NCI-H774 (cell line): ENCODE results near the gene HBEGF.

Experiments used
- DNase-seq: peaks from one replicate; lab custom pipeline; 2025; lab: John Stamatoyannopoulos, UW

Gene HBEGF

DNA sequence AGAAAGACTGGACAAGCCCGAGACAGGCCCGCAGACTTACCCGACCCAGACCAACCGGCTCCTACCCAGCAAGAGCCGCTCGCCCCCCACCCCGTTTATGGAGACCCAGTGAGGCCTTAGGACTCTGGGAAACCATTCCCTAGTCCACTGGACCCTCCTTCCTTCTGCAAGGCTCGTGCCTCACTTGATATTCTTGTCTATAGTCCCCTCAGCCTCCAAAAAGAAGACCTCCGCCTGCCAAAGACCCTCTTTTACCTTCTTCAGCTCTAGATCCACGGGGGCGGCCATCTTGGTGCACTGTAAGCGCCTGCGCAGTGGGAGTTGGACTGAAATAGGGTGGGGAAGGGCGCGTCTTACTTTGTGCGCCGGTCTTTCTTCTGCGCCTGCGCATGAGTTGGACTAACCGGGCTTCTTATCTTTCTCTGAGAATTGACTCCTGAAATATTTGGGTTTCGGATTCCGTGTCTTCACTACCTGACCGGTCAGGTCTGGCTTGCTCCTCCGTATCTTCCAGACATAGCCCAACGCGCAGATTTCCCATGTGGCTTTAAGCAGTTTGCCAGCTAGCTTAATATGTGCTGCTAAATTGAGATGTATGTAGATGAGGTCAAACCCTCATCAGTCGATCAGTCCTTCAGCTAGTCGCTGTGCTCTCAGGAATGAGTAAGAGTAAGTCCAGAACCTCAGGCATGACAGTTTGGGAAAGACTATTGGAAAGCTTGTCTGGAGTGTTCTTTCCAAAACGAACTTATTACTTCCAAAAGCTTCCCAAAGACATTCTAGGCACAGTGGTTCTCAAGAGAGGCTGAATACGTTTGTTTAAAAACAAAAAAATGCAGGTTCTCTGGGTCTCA lies 43.4 kb downstream of the HBEGF start, which contains the start of gene PFDN1:
TSS of gene PFDN1 (minus strand) at position 316 of the 854 bp plus-strand sequence. CDS start at position 288, 28 bp downstream.
- DNase-seq: peak; percentile 91

DNA sequence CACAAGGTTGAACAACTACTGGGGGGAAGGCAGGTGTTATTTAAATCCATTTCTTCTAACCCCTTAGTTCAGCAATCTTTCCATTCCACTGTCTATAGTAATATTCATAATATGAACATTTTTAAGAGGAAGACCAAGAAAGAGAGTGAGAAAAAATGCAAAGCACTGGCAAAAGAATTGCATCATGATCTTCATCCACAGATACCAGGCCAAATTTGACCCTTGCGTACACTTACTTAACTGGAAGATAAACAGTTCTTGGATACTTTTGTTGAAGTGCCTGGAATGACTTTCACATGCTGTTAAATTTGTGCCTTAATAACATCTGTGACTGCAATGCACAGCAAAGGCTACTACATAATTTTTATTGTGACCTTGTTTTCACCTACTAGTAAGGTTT lies 45.3 kb downstream of the HBEGF start:
- DNase-seq: no peak

DNA sequence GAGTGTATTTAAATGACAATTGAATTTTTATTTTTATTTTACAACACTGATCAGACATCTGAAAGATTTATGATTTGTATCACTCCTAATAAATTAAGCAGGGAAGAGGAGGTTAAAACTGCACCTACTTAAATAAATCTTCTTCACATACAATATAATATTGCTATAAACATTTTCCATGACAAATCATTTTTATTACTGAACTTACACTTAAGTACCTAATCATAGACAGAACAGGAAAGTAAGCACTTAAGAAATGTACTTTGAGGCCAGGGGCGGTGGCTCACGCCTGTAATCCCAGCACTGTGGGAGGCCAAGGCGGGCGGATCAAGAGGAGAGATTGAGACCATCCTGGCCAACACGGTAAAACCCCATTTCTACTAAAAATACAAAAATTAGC lies 47.3 kb downstream of the HBEGF start:
- no peak for DNase-seq

DNA sequence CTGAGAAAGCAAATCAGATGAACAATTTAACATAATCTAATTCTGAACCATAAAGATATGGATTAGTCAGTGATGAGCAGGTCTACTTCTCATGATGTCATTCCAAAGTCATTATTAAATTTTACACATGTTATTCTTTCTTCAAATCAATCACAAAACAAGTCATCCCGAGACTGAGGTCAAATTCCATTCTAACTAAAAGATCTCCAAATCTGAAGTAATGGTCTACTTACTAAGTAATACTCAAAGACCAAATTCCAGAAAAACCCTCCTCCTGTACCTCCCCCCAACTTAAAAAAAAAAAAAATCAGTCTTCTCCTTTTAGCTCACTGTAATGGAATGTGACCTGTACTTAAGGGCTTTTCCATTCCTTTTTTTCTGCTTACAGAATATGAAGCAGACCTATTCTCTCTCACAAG lies 48.2 kb downstream of the HBEGF start:
- no peak for DNase-seq

DNA sequence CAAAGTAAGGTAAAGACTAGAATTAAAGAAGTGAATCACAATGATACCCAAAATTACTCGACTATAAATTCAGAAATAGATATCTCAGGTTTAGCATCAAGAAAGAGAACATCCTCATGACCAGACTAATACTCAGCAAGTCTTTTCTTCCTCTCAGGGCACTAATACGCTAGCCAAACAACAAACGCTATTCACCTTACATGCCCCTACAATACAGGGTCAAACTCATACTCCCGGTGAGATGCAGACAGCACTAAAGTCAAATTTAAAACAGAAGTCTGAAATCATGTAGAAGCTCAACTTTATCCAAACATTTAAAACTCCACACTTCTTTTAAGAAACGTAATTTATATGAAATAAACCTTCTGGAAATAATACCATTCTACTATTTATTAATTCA lies 49.1 kb downstream of the HBEGF start:
- DNase-seq: no peak

DNA sequence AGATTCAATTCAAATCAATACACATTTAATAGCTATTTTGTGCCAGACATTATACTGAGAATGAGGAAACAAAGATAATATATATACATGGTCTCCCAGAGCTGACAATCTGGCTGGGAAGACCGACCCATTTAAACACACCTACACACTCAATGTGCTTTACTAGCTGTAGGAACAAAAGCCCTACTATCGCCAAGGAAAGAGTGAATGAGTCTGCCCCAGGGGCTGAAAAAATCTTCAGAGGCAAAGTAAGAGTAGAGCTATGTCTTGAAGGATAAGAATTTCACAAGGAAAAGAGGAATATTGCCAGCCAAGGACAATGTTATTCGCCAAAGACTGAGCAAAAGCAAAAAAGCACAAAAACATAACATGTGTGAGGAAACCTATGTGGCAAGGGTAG lies 50.1 kb downstream of the HBEGF start:
- DNase-seq: no peak

DNA sequence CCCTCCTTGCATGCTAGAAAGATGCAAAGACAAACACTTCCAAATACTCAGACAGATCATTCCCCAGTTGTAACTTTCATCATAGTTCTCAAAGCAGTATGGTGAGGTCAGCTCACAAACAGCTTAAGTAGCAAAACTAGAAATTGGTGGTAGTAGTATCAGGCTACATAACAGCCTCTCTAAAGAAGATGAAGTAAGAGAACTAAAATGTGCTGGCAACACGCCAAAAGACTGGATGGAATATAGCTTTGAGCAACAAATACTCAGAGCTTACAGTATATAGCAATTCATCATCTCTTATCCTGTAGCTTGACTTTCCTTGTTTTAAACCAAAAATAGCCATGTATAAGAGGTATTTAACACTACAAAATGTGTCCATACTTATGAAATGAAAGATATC lies 51.0 kb downstream of the HBEGF start:
- DNase-seq: no peak

DNA sequence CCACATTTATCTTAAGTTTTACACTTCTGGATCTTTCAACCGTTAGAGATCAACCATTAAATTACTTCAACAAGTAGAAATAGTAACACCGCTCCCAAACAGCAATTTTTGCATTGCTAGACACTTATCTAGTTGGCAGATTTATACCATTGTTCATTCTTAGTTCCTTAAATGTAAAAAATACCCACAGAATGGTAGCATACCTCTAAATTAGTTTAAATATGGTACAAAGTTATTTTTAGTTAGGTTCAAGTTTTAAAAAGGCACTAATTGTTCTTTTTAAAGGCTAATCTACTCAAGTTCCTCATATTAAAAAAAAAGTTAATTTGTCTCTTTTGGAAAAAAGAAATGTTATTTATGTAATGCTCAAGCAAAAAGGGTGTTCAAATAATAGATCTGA lies 51.6 kb downstream of the HBEGF start:
- no peak for DNase-seq

DNA sequence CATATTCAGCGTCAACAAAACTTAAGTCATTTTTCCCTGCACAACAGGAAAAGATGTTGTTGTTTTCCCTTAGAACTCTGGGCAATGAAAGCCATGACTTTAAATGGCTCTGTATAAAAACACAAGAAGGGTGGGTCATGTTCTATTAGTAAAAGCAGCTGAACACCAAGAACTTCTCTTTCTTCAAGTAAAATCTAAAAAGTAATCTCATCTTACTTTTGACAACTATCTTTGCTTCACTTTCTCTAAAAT lies 52.6 kb downstream of the HBEGF start:
- DNase-seq: no peak

DNA sequence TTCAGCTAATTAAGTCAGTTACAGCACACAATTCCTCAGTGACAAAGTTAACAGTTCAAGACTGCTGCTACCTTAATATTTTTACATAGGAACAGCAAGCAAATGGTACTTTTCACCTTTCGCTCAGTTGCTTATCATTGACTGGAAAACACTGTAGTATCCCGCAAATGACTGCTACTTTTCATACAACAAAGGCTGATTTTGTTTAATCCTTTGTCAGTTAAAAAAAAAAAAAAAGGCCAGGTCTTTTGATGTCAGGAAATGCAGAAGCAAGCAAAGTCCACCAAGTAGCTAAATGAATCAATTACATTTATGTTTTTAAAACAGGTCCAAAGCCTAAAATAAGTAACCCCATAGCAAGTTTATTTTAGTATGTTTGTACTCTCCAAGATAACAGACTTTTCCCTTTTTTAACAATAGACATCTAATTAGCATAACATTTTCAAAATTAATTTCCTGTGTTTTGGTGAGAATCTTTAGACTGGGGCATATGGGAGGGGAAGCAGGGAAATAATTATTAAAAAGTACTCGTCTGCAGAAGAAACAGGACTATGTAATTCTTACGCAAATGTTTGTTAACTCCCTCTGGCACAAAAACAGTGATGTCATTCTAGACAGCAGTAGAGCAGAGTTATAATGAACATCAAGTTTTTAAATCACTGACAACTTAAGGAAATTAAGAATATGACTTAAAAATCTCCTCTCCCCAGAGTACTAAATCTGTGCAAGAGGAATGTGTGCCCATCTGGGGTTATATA lies 53.1 kb downstream of the HBEGF start:
- DNase-seq: no peak

DNA sequence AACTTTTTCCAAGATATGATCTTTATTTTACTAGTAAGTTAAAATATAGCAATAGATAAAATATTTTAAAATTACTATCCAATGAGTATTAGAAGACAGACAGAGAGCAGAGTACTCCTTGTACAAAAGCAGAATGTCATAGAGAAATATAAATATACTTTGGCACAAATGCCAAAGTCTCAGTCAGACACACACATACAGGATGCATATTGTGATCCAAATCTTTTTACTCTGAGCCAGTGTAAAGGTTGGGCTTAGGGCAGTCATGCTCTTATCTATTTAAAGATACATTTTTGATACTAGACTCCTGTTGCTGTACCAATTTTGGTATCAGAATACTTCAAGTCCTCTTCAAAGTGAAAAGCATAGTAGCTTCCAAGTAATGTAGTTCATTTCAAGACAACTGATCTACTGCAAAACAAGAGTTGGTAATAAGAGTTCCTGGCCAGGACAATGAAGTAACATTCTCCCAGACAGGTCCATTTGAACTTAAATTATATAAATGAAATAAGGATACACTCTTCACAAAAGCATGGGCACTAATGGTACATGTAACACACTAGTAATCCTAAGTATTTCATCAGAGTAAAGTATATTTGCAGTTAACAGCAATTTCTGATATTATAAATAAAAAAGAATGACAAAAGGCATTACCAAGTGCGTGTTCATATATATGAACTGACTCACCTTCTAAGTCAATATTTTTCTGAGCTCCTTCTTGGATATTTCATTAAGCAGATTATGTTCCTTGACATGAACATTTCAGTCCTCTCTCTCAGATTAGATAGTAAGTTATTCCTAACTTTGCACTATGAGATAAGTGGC lies 54.0 kb downstream of the HBEGF start:
- DNase-seq: no peak

DNA sequence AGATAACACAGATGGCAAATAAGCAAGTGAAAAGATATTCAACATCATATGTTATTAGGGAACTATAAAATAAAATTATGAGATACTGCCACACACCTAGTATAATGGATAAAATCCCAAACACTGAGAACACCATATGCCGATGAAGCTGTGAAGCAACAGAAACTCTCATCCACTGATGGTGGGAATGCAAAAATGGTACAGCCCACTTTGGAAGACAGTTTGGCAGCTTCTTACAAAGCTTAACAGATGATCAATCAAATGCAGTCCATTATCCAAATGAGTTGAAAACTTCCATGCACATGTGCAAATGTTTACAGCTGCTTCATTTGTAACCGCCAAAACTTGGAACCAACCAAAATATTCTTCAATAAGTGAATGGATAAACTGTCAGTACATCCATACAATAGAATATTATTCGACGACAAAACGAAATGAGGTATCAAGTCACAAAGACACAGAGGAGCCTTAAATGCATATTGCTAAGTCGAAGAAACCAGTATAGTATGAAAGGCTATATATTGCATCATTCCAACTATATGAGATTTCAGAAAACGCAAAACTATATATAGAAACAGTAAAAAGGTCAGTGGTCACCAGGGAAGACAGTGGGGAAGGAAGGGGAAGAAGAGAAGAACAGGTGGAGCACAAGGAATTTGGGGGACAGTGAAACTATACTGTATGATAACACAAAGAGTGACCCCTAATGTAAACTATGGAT lies 58.4 kb downstream of the HBEGF start:
- no peak for DNase-seq

DNA sequence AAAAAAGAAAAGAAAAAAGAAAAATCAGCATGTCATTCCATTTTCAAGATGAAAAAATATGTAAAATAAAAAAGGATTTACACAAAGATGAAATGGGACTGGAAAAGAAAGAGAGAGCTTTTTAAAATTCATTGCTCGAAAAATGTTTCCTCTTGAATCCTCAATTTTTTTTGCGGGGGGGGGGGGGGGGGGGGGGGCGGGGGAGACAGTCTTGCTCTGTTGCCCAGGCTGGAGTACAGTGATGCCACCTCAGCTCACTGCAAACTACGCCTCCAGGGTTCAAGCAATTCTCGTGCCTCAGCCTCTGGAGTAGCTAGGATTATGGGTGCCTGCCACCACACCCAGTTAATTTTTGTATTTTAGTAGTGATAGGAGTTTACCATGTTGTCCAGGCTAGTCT lies 60.0 kb downstream of the HBEGF start:
- no peak for DNase-seq

DNA sequence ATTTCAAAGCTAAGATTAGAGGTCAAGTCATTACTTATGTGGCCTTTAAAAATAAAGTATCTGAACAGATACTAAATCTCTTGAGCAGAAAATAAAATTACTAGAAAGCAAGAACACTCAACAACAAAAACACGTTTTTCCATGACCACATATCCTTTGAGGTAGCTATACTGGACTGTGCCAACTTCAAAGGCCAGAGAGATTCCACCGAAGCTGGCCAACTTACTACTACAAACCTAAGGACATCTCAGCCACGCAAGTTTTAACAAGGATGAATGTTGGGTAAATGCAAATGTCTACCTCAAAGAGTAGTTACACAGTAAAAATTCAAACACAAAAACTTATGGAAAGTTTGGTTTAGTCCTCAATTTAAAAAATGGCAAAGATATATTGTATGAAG lies 62.4 kb downstream of the HBEGF start:
- DNase-seq: no peak
